Central memory CD4-positive, alpha-beta T cell (primary cell): ENCODE measurements around the gene SMIM28.

Experiments used
- DNase-seq: peaks from one replicate; pipeline ENCODE4 v3.0.0; 2022

Gene SMIM28

GRCh38 chr6:138374815-138375214 lies 2.9 kb upstream of the SMIM28 start:
- no peak for DNase-seq

DNA sequence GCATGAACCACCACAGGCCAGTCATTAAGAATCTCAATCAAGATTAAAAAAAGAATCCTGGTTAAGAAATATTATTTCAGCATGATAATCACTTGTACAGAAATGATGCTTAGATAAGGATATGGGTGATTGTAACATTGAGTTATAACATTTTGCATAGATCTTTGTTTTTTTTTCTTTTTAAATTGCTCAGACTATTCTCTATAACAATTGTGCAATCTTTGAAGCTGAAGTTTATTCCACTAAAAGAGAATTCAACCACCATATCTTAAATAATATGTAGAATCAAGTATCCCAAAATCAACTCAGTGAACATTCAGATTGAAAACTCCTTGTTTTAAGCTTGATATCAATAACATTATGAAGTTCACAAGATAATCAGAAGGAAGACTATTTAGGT lies 663 bp upstream of the SMIM28 start:
- DNase-seq, result no peak

DNA sequence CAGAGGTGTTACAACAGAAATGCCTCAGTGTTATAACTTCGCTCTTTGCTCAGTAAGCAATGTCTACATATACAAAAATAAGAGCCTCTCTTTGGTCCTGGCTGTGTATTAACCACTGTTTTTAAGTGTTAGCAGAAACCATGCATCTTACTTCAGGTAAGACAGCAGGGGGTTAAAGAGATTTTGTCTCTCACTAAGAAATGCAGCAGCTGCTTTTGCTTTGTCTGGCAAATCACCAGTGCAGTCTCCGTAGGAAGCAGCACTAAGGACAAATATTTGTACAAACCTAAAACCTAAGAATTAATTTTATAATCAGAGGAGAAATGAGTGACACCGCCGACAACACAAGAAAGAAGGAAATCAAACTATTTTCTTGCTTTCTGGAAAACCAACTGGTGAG lies 758 bp downstream of the SMIM28 start:
- no peak for DNase-seq

DNA sequence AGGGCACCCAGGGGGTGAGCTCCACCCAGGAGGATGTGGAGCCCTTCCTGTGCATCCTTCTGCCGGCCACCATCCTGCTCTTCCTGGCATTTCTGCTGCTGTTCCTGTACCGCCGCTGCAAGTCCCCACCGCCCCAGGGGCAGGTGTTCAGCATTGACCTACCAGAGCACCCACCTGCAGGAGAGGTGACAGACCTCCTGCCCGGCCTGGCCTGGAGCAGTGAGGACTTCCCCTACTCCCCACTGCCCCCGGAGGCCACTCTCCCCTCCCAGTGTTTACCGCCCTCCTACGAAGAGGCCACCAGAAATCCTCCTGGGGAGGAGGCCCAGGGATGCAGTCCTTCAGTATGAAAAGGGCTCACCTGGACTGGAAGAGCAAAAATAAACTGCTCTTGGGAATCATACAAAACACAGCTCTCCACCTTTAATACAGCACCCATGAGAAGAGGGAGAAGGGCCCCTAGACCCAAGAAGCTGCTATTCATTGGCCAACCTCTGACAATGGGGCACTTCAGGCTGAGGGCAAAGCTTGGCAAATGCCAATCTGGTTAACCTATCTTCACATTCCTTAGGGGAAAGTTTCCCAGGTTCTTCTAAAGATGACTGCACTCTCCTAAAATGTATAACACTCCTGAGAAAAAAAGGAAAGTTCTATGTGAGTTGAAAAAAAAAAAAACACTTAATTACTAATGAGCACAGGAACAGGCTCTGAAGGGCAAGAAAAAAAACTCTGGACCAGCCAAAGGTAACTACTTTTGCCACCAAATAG lies 5.0 kb downstream of the SMIM28 start:
- no peak for DNase-seq

GRCh38 chr6:138383776-138384175 lies 6.1 kb downstream of the SMIM28 start:
- no peak for DNase-seq

GRCh38 chr6:138386897-138387296 lies 9.2 kb downstream of the SMIM28 start:
- DNase-seq, result no peak

DNA sequence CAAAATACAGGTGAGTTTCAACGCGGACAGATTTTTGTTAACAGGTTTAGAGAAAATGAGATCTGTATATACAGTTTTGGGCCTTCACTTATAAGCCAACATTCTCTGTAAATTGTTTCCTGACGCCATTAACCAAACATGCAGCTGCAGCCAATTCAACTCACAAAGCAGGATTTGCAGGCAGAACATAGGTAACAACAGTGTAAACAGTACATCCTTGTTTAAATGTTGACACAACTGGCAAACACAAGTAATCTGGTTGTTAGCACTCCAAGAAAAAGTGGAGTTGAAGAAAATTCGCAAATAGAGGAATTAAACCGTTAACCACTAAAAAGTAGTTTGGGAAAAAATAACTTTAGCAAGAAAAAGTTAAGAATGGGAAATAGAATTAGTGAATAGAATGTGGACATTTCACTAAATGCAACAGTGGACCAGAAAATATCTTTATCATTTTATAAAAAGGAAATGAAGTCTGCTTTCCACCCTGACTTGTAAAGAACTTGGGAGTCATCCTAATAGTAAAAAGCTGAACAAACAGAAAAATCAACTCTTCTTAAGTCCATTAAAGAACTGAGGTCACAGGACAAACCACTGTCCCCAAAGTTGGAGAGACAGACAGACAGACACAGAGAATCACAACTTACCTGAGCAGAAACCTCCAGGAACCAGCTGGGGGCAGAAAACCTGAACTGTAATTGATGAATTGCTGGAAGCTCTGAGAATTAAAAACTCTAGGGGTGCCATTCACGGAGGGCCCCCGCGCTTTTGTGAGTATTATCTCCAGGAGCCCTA lies 10.1 kb downstream of the SMIM28 start:
- DNase-seq, result no peak

DNA sequence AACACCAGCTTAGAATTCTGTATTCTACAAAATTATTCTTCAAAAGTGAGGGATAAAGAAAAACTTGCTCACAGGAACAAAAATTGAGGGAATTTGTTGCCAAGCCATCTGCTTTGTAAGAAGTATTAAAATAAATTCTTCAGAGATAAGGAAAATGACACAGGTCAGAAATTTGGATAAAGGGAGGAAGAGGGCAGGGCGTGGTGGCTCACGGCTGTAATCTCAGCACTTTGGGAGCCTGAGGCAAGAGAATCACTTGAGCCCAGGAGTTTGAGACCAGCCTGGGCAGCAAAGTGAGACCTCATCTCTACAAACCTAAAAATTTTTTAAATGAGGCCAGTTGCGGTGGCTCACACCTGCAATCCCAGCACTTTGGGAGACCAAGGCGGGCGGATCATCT lies 11.8 kb downstream of the SMIM28 start:
- DNase-seq, result no peak

GRCh38 chr6:138393871-138394783 lies 16.4 kb downstream of the SMIM28 start:
- no peak for DNase-seq

GRCh38 chr6:138396709-138397108 lies 19.0 kb downstream of the SMIM28 start:
- no peak for DNase-seq

GRCh38 chr6:138397128-138398122 lies 19.7 kb downstream of the SMIM28 start:
- no peak for DNase-seq

DNA sequence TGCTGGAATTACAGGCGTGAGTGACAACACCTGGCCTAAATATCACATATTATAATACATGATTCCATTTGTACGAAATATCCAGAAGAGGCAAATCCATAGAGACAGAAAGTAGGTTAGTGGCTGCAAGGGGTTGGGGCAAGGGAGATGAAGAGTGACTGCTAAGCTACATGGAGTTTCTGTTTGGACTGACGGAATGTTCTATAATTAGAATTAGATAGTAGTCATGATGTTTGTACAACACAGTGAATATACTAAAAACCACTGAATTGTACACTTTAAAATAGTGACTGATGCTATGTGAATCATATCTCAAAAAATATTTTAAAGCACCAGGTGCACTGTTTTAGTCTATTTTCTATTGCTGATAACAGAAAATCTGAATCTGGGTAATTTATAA lies 22.6 kb downstream of the SMIM28 start:
- no peak for DNase-seq

- no peak for DNase-seq
These were observed 24.5 kb downstream of the SMIM28 start for GRCh38 chr6:138401960-138402837.

GRCh38 chr6:138402838-138403187 lies 25.1 kb downstream of the SMIM28 start:
- DNase-seq, result no peak

DNA sequence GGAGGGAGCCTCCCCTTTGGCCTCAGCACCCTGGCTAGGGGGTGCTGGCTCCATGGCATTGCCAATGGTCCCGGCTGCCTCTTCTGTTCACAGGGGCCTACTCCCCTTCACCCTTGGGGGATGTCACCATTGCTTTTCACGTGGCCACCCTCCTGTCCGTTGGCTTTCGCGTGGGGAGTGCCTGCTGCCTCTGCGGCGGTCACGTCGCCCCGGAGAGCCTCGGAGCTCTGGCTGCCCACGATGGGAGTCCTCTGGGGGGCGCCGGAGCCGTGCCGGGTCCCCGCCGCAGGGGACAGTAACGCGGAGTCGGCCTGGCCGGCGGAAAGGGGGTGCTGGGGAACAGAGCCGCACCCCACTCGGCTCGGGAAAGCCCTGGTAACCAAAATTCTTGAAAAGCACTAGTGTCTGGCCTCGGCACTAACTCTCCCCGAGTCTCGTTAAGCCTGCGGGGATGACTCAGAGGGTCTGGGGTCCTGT lies 25.7 kb downstream of the SMIM28 start:
- no peak for DNase-seq

DNA sequence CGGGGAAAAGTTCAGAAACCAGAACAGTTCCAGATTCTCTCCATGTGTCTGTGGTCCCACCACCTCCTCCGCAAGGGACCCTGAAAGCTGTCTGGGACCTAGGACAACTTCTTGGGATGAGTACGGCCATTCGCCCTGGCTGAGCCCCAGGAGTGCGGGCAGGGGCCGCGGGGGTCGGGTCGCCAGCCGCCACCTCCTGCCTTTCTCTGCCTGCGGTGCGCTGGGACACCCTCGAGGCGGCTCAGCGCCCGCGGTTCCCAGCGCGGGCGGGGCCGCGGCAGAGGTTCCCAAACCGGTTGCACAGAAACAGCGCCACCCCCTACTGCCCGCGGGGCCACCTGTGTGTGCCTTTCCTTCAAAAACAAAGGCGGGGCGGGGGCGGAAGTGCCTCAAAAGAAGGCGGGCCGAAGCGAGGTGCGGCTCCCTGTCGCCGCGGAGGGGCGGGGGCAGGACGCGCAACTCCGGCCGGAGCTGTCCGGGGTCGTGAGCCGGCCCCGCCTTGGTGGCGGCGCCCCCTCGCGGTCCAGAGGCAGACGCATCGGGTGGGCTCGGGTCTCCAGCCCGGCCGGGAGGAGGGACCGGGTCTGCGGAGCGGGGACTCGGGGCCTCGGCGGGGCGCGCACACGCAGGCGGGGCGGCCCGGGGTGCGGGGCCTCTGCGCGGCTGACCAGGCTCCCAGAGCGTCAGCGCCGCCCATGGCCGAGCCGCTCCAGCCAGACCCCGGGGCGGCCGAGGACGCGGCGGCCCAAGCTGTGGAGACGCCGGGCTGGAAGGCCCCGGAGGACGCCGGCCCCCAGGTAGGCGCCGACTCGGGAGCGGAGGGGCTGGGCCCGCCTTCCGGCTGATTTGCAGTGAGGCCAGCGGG lies 26.3 kb downstream of the SMIM28 start, which contains the start of gene HEBP2:
Gene HEBP2, plus strand, starts transcription at position 423 of the 865 bp plus-strand sequence. Its CDS starts 273 bp downstream, at position 696.
- DNase-seq, result peak; percentile 87

- peak; percentile 18 for DNase-seq
These were observed 27.1 kb downstream of the SMIM28 start for GRCh38 chr6:138404666-138405337.

- DNase-seq, result no peak
These were observed 28.2 kb downstream of the SMIM28 start for GRCh38 chr6:138405816-138406413.

DNA sequence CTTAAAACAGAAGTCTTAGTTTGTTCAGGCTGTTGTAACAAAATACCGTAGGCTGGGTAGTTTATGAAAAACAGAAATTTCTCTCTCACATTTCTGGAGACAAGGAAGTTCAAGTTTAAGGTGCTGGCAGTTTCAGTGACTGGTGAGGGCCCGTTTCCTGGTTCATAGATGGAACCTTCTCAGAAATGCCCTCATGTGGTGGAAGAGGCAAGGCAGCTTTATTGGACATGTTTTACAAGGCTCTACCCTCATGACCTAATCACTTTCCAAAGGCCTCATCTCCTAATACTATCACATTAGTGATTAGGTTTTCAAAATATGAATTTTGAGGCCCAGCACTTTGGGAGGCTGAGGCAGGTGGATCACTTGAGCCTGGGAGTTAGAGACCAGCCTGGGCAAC lies 28.7 kb downstream of the SMIM28 start:
- no peak for DNase-seq
